ENCODE measurements around the gene MPI. TPM values are rescaled to one million over a fixed set of nuclear protein-coding genes. Genes with fewer than 3 reads are reported as not detected.
"Not testable (repeated sequence)": the region's sequence is repeated elsewhere in the genome, so short reads cannot be mapped to it uniquely, and the experiment has no call there.

The MPI gene
- total and polyA plus RNA-seq, 8 donors, result 27.8 to 69.8 (median 60.8) TPM

DNA sequence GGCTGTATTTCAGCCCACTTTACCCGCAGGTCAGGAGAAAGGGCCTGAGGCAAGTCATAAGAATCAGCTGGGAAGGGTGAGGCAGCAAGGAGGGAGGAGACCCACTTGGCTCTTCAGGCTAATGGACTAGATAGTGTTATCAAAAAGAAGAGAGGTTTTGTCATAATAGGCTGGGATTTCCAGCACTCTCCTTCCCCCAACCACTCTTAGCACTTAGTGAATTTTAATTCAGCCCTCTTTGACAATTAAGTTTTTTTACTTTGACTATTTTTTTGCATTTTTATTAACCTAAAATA is 771 bp downstream of the MPI start:
- ATAC-seq, result no peak
- intact Hi-C loops (cut with DNase I), result no loop called here
- peak overlapping the region; percentile 23 to 76 for H3K27ac ChIP-seq

DNA sequence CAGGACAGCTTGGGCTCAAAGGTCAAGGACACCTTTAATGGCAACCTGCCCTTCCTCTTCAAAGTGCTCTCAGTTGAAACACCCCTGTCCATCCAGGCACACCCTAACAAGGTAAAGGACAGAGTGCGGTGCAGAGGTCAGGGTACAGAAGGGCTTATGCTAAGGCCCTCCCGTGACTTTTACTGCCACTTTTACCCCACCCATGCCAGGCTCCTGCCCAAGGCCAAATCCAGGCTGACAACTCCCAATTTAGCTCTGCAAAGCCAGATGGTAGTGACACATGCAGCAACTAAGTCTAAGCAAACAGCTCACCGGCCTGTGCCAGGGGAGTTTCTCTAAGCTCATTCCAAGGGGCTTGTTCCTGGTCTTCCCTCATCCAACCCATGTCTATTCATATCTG is 1.6 kb downstream of the MPI start:
- no peaks in the 10 kb centered on the region for H3K27me3 ChIP-seq
- DNase-seq (no peak), ATAC-seq (no peak)
- intact Hi-C loops (cut with DNase I), result no loop called here
- no peak overlapping the region for H3K27ac ChIP-seq
- H3K36me3 ChIP-seq, result peaks cover 0 to 13% of the 10 kb centered on the region in 2 donors
- TF ChIP-seq CTCF (IDR thresholded peaks at IDR 0.05), result no peak
- H3K4me1 ChIP-seq, result peaks cover 0 to 21% of the 10 kb centered on the region in 2 donors
- no peaks in the 10 kb centered on the region for H3K9me3 ChIP-seq
- H3K4me3 ChIP-seq, result no peak overlapping the region

More for the DNA sequence above, 771 bp downstream of the MPI start:
- peak overlapping the region; percentile 68 to 77 for H3K4me3 ChIP-seq
- H3K4me1 ChIP-seq, result peaks cover 0 to 21% of the 10 kb centered on the region in 2 donors
- H3K36me3 ChIP-seq, result peaks cover 0 to 10% of the 10 kb centered on the region in 2 donors
- H3K9me3 ChIP-seq, result no peaks in the 10 kb centered on the region
- H3K27me3 ChIP-seq, result no peaks in the 10 kb centered on the region
- TF ChIP-seq CTCF (IDR thresholded peaks at IDR 0.05), result no peak
- DNase-seq, result no peak

DNA sequence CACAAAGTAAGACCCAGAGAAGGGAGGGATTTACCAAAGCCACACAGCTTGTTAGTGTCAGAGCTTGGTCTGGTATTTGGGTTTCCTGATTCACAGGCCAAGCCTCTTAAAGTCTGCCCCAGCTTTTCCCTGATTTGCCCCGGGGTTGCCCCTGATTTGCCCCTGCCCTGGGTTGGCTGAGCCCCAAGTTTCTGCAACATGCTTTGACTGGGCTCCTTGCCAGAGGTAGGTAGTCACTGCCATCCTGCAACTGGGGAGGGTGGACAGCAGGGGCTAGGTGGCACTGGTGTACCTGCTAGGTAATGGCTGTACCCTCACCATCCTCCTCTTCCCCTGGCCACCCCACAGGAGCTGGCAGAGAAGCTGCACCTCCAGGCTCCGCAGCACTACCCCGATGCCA is 2.5 kb downstream of the MPI start:
- Histone ChIP-seq H3K4me1 (peaks cover 0 to 21% of the 10 kb centered on the region in 2 donors), H3K9me3 (no peaks in the 10 kb centered on the region), H3K27ac (no peak overlapping the region), H3K27me3 (no peaks in the 10 kb centered on the region), H3K4me3 (no peak overlapping the region), H3K36me3 (peaks cover 0 to 22% of the 10 kb centered on the region in 2 donors)
- DNase-seq, result no peak
- no peak for TF ChIP-seq CTCF (IDR thresholded peaks at IDR 0.05)
- ATAC-seq, result no peak
- intact Hi-C loops (cut with DNase I), result no loop called here

DNA sequence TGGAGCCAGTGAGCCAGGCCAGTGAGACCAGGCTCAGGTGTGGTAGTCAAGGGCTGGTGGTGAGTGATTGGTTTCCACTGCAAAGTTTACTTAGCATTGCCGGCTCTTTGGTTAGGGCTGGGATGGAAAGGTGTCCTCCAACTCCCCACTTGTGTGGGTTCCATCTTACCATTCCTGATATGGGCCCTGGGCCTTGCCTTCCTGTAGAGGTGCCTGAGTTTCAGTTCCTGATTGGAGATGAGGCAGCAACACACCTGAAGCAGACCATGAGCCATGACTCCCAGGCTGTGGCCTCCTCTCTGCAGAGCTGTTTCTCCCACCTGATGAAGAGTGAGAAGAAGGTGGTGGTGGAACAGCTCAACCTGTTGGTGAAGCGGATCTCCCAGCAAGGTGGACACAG is 3.1 kb downstream of the MPI start:
- no peak for TF ChIP-seq CTCF (IDR thresholded peaks at IDR 0.05)
- Histone ChIP-seq H3K9me3 (no peaks in the 10 kb centered on the region), H3K36me3 (peaks cover 0 to 28% of the 10 kb centered on the region in 2 donors), H3K27ac (no peak overlapping the region), H3K27me3 (no peaks in the 10 kb centered on the region), H3K4me1 (peaks cover 0 to 21% of the 10 kb centered on the region in 2 donors), H3K4me3 (no peak overlapping the region)
- intact Hi-C loops (cut with DNase I), result no loop called here
- no peak for ATAC-seq
- no peak for DNase-seq

GRCh38 chr15:74893627-74894026 is 3.8 kb downstream of the MPI start:
- no peak for ATAC-seq
- intact Hi-C loops (cut with DNase I), result no loop called here
- no peak for TF ChIP-seq CTCF (IDR thresholded peaks at IDR 0.05)

DNA sequence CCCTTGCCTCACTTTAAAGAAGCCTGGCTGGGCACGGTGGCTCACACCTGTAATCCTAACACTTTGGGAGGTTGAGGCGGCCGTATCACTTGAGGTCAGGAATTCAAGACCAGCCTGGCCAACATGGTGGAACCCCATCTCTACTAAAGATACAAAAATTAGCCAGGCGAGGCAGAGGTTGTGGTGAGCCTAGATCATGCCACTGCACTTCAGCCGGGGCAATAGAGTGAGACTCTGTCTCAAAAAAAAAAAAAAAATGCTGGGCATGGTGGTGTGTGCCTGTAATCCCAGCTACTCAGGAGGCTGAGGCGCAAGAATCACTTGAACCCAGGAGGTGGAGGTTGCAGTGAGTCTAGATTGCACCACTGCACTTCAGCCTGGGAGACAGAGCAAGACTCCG is 4.5 kb downstream of the MPI start:
- H3K27me3 ChIP-seq; DNase-seq; H3K9me3 ChIP-seq; intact Hi-C loops (cut with DNase I); ATAC-seq; H3K27ac ChIP-seq; H3K4me3 ChIP-seq: not testable (repeated sequence)
- peaks cover 0 to 42% of the 10 kb centered on the region in 2 donors for H3K36me3 ChIP-seq
- H3K4me1 ChIP-seq, result peaks cover 0 to 11% of the 10 kb centered on the region in 2 donors

More at GRCh38 chr15:74893627-74894026, 3.8 kb downstream of the MPI start:
- Histone ChIP-seq H3K4me1 (peaks cover 0 to 18% of the 10 kb centered on the region in 2 donors), H3K4me3 (no peak overlapping the region), H3K36me3 (peaks cover 0 to 35% of the 10 kb centered on the region in 2 donors), H3K27me3 (no peaks in the 10 kb centered on the region), H3K27ac (no peak overlapping the region), H3K9me3 (no peaks in the 10 kb centered on the region)
- DNase-seq, result no peak
